OCI-LY7 (cell line): ENCODE results near the gene LPCAT1. TPM values are rescaled to one million over a fixed set of nuclear protein-coding genes. Genes with fewer than 3 reads are reported as not detected.

Experiments used
- BruUV-seq: library from RNA; stranded (reverse); fragments of 400-500 nt; replicated peaks from 2 replicates; lab custom pipeline; 2021; lab: Mats Ljungman, UMichigan
- CTCF ChIA-PET: fragments of 300-600 bp; sonication (Branson Sonifier 250); formaldehyde crosslinking; loops from one replicate; lab custom pipeline; 2022; ENCODE audit warnings: antibody characterized with exemption; ENCODE audit not compliant: unreplicated experiment; lab: Charles Lee
- POLR2A ChIA-PET: fragments of 300-600 bp; sonication (Branson Sonifier 250); formaldehyde crosslinking; loops from one replicate; lab custom pipeline; 2022; ENCODE audit warnings: antibody characterized with exemption; lab: Charles Lee
- DNase-seq: peaks from one replicate; pipeline ENCODE4 v3.0.0-alpha.2; 2015; ENCODE audit warnings: low spot score
- H2AFZ ChIP-seq: fragments of 200-600 bp; sonication (generic), shearing (Covaris generic); 2 replicates; pipeline ENCODE4 v1.6.1; 2014; ENCODE audit warnings: mild to moderate bottlenecking, antibody characterized with exemption, low read length, moderate library complexity
- H3K27ac ChIP-seq: fragments of 200-600 bp; sonication (generic); 2 replicates; pipeline ENCODE4 v1.5.1; 2014; ENCODE audit warnings: mixed run types, low read depth, mild to moderate bottlenecking, moderate library complexity, low read length, inconsistent platforms; ENCODE audit not compliant: poor library complexity, severe bottlenecking
- H3K36me3 ChIP-seq: fragments of 200-600 bp; sonication (generic); 2 replicates; pipeline ENCODE4 v1.6.1; 2014; ENCODE audit warnings: mild to moderate bottlenecking, antibody characterized with exemption, low read length, moderate library complexity, mixed read lengths; ENCODE audit not compliant: insufficient read depth
- H3K4me1 ChIP-seq: fragments of 200-600 bp; sonication (generic); 2 replicates; pipeline ENCODE4 v1.5.1; 2014; ENCODE audit warnings: mild to moderate bottlenecking, low read length; ENCODE audit not compliant: insufficient read depth, poor library complexity, severe bottlenecking
- H3K4me2 ChIP-seq: fragments of 200-600 bp; sonication (generic); 2 replicates; pipeline ENCODE4 v1.6.1; 2014; ENCODE audit warnings: mild to moderate bottlenecking, low read length
- H3K4me3 ChIP-seq: fragments of 200-600 bp; sonication (generic); 2 replicates; pipeline ENCODE4 v1.5.1; 2014; ENCODE audit warnings: mild to moderate bottlenecking, low read depth, low read length; ENCODE audit not compliant: poor library complexity, severe bottlenecking
- H3K79me2 ChIP-seq: fragments of 200-600 bp; sonication (generic); 2 replicates; pipeline ENCODE4 v1.6.1; 2016; ENCODE audit warnings: low read depth, mild to moderate bottlenecking, low read length, moderate library complexity, mixed read lengths; ENCODE audit not compliant: insufficient read depth
- H3K9me2 ChIP-seq: fragments of 200-600 bp; sonication (generic); 2 replicates; pipeline ENCODE4 v1.6.1; 2016; ENCODE audit warnings: mild to moderate bottlenecking, low read length, mixed read lengths; ENCODE audit not compliant: insufficient read depth
- H3K9me3 ChIP-seq: fragments of 200-600 bp; sonication (generic); 2 replicates; pipeline ENCODE4 v1.6.1; 2014; ENCODE audit warnings: mild to moderate bottlenecking, mixed run types, low read length, mixed read lengths
- H4K20me1 ChIP-seq: fragments of 200-600 bp; sonication (generic); 2 replicates; pipeline ENCODE4 v1.6.1; 2014; ENCODE audit warnings: mild to moderate bottlenecking, antibody characterized with exemption, low read length, moderate library complexity, mixed read lengths; ENCODE audit not compliant: insufficient read depth
- CTCF ChIP-seq: fragments of 200-600 bp; sonication (generic); conservative IDR thresholded peaks from 2 replicates; pipeline ENCODE4 v1.5.1; 2014; ENCODE audit warnings: mild to moderate bottlenecking, antibody characterized with exemption, low read length, moderate library complexity, mixed read lengths
- EZH2phosphoT487 ChIP-seq: fragments of 200-600 bp; sonication (generic); IDR thresholded peaks from 2 replicates; pipeline ENCODE4 v1.6.1; 2018; ENCODE audit warnings: low read depth, borderline replicate concordance, mild to moderate bottlenecking, mixed run types, antibody characterized with exemption, low read length, moderate library complexity, mixed read lengths
- intact Hi-C: fragments of 100-400 bp; cut with micrococcal nuclease; formaldehyde crosslinking; loops from one replicate; pipeline ENCODE4 v1.10.0; 2022; ENCODE audit not compliant: unreplicated experiment
- total RNA-seq, 2 experiments: library from RNA; depleted of rRNA in 1 of 2; stranded (reverse); fragments of >200 nt in 1 of 2; shearing (Covaris generic) in 1 of 2; gene quantifications; 2 replicates each; pipeline ENCODE4 v1.2.3, GENCODE V29; 2014 to 2022

LPCAT1 gene
- total RNA-seq, 2 experiments from 2014 or later, result 47.7 to 63.6 TPM

- peak; percentile 18 for DNase-seq
- Histone ChIP-seq H3K9me3 (no peaks in the 10 kb centered on the region), H3K4me1 (peaks cover 3% of the 10 kb centered on the region), H3K36me3 (peaks cover 89% of the 10 kb centered on the region), H3K4me3 (no peak overlapping the region), H3K9me2 (no peaks in the 10 kb centered on the region), H3K79me2 (peaks cover 16% of the 10 kb centered on the region), H4K20me1 (no peaks in the 10 kb centered on the region; the same call in 1 of the 2 replicates), H3K4me2 (no peak overlapping the region), H3K27ac (no peak overlapping the region), H2AFZ (no peak overlapping the region)
- intact Hi-C loops, result no loop called here
- TF ChIP-seq EZH2phosphoT487 (no peak), CTCF (peak; percentile 56)
- BruUV-seq, result no TSS peak
- ChIA-PET CTCF (no interaction called here), POLR2A (interaction anchor here (0.7 kb wide), 1 partner anchor 25 kb away, joined by 4 read pairs; no protein-coding TSS in a partner anchor)
Observed at GRCh38 chr5:1511651-1512540, 11.9 kb downstream of the LPCAT1 start.

- H3K9me3 ChIP-seq, result no peaks in the 10 kb centered on the region
- no peak for DNase-seq
- H3K27ac ChIP-seq, result no peak overlapping the region
- peaks cover 7% of the 10 kb centered on the region for H3K4me1 ChIP-seq
- intact Hi-C loops, result no loop called here
- BruUV-seq, result no TSS peak
- H2AFZ ChIP-seq, result no peak overlapping the region
- peaks cover 87% of the 10 kb centered on the region for H3K36me3 ChIP-seq
- H3K79me2 ChIP-seq, result peaks cover 14% of the 10 kb centered on the region
- no peak overlapping the region for H3K4me3 ChIP-seq
- TF ChIP-seq CTCF (no peak), EZH2phosphoT487 (no peak)
- H4K20me1 ChIP-seq, result no peaks in the 10 kb centered on the region; the same call in 1 of the 2 replicates
- POLR2A ChIA-PET, result no interaction called here
- no peaks in the 10 kb centered on the region for H3K9me2 ChIP-seq
- CTCF ChIA-PET, result no interaction called here
- H3K4me2 ChIP-seq, result no peak overlapping the region
Observed at GRCh38 chr5:1511048-1511447, 12.7 kb downstream of the LPCAT1 start.

- Histone ChIP-seq H3K4me3 (no peak overlapping the region), H3K9me3 (no peaks in the 10 kb centered on the region), H4K20me1 (no peaks in the 10 kb centered on the region; the same call in 1 of the 2 replicates), H3K9me2 (no peaks in the 10 kb centered on the region), H3K4me1 (peaks cover 11% of the 10 kb centered on the region), H3K36me3 (peaks cover 85% of the 10 kb centered on the region), H3K4me2 (no peak overlapping the region), H3K79me2 (peaks cover 14% of the 10 kb centered on the region), H2AFZ (no peak overlapping the region), H3K27ac (no peak overlapping the region)
- DNase-seq, result no peak
- TF ChIP-seq EZH2phosphoT487 (no peak), CTCF (no peak)
- intact Hi-C loops, result no loop called here
- BruUV-seq, result no TSS peak
- CTCF ChIA-PET, result no interaction called here
- POLR2A ChIA-PET, result no interaction called here
Observed at GRCh38 chr5:1510631-1511030, 13.1 kb downstream of the LPCAT1 start.
